Measurements from ENCODE around the gene ZFP1.
"Not testable (repeated sequence)": the region's sequence is repeated elsewhere in the genome, so short reads cannot be mapped to it uniquely, and the experiment has no call there.

Gene ZFP1

GRCh38 chr16:75113541-75114121 lies 34.7 kb upstream of the ZFP1 start:
- no peak for DNase-seq

- no peak for DNase-seq
Measured at GRCh38 chr16:75114179-75114945, 34.0 kb upstream of the ZFP1 start.

- no peak for DNase-seq
Measured at GRCh38 chr16:75114946-75115825, 33.1 kb upstream of the ZFP1 start.

GRCh38 chr16:75116081-75116910 lies 32.0 kb upstream of the ZFP1 start, which contains the start of gene LDHD:
LDHD (minus strand) TSS chr16:75116780; CDS start chr16:75116720, 60 bp downstream.
- DNase-seq, result no peak

GRCh38 chr16:75116911-75117245 lies 31.4 kb upstream of the ZFP1 start:
- no peak for DNase-seq

GRCh38 chr16:75118943-75119539 lies 29.3 kb upstream of the ZFP1 start:
- no peak for DNase-seq

- DNase-seq, result no peak
Measured at GRCh38 chr16:75120253-75120652, 28.1 kb upstream of the ZFP1 start.

- DNase-seq, result no peak
Measured at GRCh38 chr16:75121949-75122568, 26.3 kb upstream of the ZFP1 start.

- no peak for DNase-seq
Measured at GRCh38 chr16:75122609-75123008, 25.7 kb upstream of the ZFP1 start.

- DNase-seq, result no peak
Measured at GRCh38 chr16:75127713-75128415, 20.5 kb upstream of the ZFP1 start.

- not testable (repeated sequence) for DNase-seq
Measured at GRCh38 chr16:75129421-75130149, 18.7 kb upstream of the ZFP1 start.

GRCh38 chr16:75130150-75130771 lies 18.1 kb upstream of the ZFP1 start:
- DNase-seq, result no peak

GRCh38 chr16:75131081-75131480 lies 17.2 kb upstream of the ZFP1 start:
- no peak for DNase-seq

- no peak for DNase-seq
Measured at GRCh38 chr16:75138233-75138632, 10.1 kb upstream of the ZFP1 start.

GRCh38 chr16:75138636-75139035 lies 9.7 kb upstream of the ZFP1 start:
- peak; percentile 8 for DNase-seq

GRCh38 chr16:75139498-75139897 lies 8.8 kb upstream of the ZFP1 start:
- no peak for DNase-seq

- DNase-seq, result no peak
Measured at GRCh38 chr16:75143941-75144340, 4.4 kb upstream of the ZFP1 start.

GRCh38 chr16:75147968-75148310 lies 385 bp upstream of the ZFP1 start:
- no peak for DNase-seq

- no peak for DNase-seq
Measured at GRCh38 chr16:75151798-75152197, 3.5 kb downstream of the ZFP1 start.

- no peak for DNase-seq
Measured at GRCh38 chr16:75152635-75153034, 4.3 kb downstream of the ZFP1 start.

Measured in activated CD4-positive, alpha-beta T cell treated with anti-CD3 and anti-CD28 coated beads, Interleukin-2, Interleukin-6, amounts not matched to agents 100 ng/mL and 50 ng/mL, durations not matched to agents 16 hours and 8 hours (primary cell).